Pulmonary artery endothelial cell (primary cell): ENCODE data around the gene SLIT1. TPM values are rescaled to one million over a fixed set of nuclear protein-coding genes. Genes with fewer than 3 reads are reported as not detected.

Experiments used
- DNase-seq: peaks from one replicate; pipeline ENCODE4 v3.0.0-alpha.2; 2011; ENCODE audit warnings: low read depth, low spot score
- total RNA-seq: library from RNA; depleted of rRNA; stranded (reverse); fragments of >200 nt; gene quantifications from 2 replicates; pipeline ENCODE4 v1.2.3, GENCODE V29; 2014

The SLIT1 gene
- total RNA-seq, 1 donor from 2014 or later, result under 0.01 TPM

- DNase-seq, result no peak
Measured at GRCh38 chr10:97173036-97173435, 12.7 kb downstream of the SLIT1 start.

DNA sequence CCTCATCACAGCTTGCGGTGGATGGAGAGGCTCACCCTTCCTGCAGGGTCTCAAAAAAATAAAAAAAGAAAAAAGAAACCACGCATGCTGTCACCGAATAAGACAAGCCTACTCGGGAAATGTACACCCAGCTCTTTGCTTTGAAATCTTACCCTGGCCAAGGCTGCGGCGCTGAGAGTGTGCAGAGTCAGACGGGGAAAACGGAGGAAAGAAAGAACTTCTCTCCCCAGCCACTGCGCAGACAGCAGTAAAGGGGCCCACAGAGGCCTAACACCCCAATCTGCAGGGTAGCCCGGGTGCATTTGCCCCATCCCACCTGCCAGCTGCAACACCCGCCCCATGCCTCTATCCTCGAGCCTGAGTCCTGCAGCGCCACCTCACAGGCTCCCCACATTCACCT is 14.8 kb downstream of the SLIT1 start:
- DNase-seq, result no peak

DNA sequence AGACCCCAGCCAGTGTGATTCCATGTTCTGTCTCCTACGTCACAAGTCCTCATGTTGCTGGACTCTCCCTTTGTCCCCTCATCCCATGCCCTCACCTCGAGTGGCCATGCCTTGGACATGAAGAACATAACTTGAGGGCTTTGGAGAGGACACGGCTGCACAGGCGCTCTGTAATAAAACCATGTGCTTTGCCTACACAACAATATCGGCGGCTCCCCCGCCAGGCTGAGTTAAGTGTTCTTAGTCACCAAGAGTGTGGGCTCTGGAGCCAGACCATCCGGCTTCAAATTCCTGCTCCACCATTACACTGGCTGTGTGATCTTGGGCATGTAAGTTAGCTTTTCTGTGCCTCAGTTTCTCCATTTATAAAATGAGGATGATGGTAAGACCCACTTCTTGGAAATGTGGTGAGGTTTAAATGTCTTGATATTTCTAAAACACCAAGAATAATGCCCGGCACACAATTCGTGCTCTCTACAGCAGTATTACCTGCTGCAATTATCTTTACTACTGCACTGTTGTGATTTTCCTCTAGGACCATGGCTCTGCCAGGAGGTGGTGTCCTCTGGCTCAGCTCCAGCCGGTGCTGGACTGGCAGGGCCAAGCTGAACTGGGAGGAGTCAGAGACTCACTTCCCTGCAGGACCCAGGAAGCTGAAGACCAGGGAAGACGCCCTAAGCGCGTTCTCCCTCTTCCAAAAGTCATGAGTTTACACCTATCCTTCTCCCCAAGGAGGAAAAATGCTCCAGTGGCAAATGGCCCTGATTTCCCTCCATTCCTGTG is 15.7 kb downstream of the SLIT1 start:
- DNase-seq, result no peak

GRCh38 chr10:97169063-97169462 is 16.7 kb downstream of the SLIT1 start:
- DNase-seq, result no peak

- DNase-seq, result no peak
Measured at GRCh38 chr10:97168645-97169044, 17.1 kb downstream of the SLIT1 start.

DNA sequence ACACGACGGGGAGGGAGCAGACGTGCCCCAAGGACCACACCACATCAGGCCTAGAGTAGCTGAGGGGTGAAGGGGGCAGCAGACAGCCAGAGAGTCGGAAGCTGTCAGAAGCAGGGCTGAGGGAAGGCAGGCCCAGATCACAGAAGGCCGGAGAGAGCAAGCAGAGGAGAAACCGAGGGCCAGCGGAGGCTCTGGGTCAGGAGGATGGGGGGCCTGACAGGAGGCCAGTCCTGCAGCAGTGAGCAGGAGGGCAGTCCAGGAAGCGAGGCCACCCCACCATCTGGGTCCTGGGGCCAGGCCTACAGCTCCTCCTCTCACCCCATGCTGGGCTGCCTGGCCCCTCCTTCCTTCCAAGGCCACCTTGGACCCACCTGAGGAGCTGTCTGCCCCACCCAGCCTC is 20.3 kb downstream of the SLIT1 start:
- no peak for DNase-seq

DNA sequence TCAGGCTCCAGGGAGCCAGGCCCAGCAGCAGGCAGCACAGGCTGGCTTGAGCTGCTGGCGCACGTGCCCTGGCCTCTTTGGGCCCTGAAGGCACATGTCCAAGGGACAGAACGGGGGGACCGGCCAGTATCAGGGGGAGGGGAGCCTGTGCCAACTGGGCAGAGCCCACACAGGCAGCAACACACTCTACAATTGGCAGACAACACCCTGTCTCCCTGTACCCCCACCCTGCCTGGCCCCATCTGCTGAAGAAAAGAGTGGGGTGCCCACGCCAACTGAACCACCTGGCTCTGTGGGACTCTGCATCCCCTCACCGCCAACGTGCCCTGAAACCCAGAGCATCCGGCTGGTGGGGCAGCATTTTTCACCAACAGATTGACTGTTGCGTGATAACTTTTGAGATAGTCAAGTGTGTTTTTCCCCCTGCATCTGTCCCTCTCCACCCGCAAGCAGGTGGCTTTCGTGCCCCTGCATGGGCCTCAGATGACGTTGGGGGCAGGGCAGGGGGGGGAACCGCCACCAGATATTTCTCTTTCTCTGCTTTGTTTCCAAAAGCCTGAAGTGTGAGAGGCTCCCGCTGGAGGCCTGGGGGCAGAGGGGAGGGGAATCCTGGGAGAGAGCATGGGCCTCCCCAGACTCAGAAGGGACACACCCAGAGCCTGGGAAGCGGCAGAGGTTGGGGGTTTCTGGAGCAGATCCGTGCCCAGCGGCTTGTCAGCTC is 21.8 kb downstream of the SLIT1 start:
- DNase-seq, result no peak

DNA sequence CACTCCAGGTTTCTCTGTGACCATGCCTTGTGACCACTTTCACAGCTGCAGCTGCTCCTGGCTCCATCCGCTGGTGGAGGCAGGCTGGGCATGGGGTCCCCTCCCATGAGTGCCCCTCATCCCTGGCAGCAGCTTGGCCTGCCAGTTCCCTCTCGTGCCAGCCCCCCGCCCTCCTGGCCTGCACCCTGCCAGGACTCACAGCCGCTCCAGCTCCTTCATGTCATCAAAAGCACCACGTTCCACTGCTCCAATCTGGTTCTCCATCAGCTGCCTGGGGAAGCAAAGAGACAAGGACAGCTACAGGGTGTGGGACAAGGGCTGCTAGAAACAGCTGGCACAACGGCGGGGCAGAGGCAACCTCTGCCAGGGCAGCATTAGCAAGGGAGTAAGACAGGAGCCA is 22.6 kb downstream of the SLIT1 start:
- no peak for DNase-seq

GRCh38 chr10:97159646-97160305 is 26.0 kb downstream of the SLIT1 start:
- no peak for DNase-seq

- no peak for DNase-seq
Measured at GRCh38 chr10:97157578-97158095, 28.1 kb downstream of the SLIT1 start.

- DNase-seq, result no peak
Measured at GRCh38 chr10:97154781-97155180, 31.0 kb downstream of the SLIT1 start.

- DNase-seq, result no peak
Measured at GRCh38 chr10:97154162-97154561, 31.6 kb downstream of the SLIT1 start.

- DNase-seq, result no peak
Measured at GRCh38 chr10:97153270-97153850, 32.4 kb downstream of the SLIT1 start.

GRCh38 chr10:97151307-97151914 is 34.3 kb downstream of the SLIT1 start:
- DNase-seq, result no peak

- no peak for DNase-seq
Measured at GRCh38 chr10:97150616-97151015, 35.1 kb downstream of the SLIT1 start.

DNA sequence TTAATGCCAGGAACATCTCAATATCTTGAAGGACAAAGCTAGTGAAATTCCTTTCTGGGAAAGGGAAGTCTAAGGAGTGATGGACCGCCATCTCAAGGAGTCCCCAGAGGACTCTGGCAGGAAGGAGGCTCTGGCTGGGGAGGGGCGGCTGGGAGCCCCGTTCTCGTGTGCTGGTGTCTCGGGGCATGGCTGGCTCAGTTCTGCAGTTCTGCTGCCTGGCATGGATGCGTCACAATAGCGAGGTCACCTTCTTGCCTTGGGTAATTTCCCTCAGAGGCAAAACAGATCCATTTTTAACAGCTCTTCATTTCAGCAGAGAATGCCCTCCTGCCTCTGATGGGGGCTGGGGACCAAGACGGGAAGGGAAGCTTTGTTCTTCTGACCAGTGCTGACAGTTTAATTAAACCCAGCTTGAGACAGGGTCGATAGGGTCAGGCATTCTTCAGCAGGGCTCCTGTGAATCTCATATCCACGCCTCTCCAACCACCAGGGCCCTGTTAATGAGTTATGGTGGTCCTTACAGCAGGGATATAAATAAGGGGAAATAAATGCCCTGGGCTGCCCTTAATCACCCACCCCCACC is 35.7 kb downstream of the SLIT1 start:
- no peak for DNase-seq

GRCh38 chr10:97149079-97149531 is 36.7 kb downstream of the SLIT1 start:
- no peak for DNase-seq

- DNase-seq, result no peak
Measured at GRCh38 chr10:97144297-97144696, 41.5 kb downstream of the SLIT1 start.

DNA sequence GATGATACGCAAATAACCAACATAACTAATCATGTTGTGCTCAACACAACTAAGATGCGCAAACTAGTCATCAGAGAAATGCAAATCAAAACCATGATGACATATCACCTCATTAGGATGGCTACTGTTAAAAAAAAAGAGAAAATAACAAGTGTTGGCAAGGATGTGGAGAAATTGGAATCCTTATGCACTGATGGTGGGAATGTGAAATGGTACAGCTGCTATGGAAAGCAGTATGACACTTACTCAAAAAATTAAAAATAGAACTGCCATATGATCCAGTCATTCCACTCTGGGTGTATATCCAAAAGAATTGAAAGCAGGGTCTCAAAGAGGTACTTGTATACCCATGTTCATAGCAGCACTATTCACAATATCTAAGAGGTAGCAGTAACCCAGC is 42.9 kb downstream of the SLIT1 start:
- DNase-seq, result no peak

DNA sequence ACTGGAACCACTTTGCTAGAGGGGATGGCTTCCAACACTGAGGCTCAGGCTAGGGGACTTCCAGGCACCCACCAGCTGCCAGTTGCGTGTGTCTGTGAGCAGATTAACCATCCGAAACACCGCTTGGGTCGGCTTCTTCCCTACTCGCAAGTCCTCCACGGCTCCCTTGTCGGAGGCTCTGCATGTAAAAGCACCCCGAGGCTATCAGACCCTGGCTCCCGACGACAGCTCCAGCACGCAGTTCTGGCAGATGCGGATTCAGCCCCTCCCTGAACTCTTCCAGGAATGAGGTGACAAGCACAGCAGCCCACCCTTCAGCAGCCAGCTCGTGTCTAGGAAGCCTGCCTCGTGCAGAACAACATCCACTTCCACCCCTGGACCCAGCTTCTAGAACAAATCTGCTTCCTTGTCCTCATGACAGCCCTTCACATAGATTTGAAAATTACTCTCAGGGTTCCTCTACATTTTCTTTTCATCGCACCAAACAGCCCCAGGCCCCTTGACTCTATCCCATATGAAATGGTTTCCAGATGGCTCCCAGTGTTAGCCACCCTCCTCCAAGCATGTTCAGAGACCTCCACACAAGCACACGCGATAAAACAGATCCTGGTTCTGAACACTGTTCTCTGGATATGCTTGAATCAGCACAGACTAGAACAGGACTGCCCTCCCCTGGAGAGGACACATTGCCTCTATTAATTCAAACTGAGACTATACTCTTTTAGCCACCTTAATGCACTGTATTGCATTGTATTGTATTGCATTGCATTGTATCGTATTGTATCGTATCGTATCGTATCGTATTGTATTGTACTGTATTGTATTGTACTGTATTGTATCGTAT is 44.6 kb downstream of the SLIT1 start:
- DNase-seq, result no peak
